ENCODE data around the gene CACNA1C.

Gene CACNA1C

GRCh38 chr12:2309647-2310046 lies 256.9 kb downstream of the CACNA1C start:
- DNase-seq (ENCODE audit: low read depth), result no peak
- no peak for TF ChIP-seq CTCF (conservative IDR thresholded peaks at IDR 0.05; ENCODE audit: low read depth, low read length)
- H3K4me3 ChIP-seq (ENCODE audit: low read depth, low read length), result no peak overlapping the region

- no peak for TF ChIP-seq CTCF (conservative IDR thresholded peaks at IDR 0.05; ENCODE audit: low read depth, low read length)
- peak; percentile 16 for DNase-seq (ENCODE audit: low read depth)
Observed at GRCh38 chr12:2311020-2311778, 258.4 kb downstream of the CACNA1C start.

GRCh38 chr12:2312175-2312574 lies 259.4 kb downstream of the CACNA1C start:
- no peak for DNase-seq (ENCODE audit: low read depth)
- no peak for TF ChIP-seq CTCF (conservative IDR thresholded peaks at IDR 0.05; ENCODE audit: low read depth, low read length)
- no peak overlapping the region for H3K4me3 ChIP-seq (ENCODE audit: low read depth, low read length)

More at GRCh38 chr12:2311020-2311778, 258.4 kb downstream of the CACNA1C start:
- no peak overlapping the region for H3K4me3 ChIP-seq (ENCODE audit: low read depth, low read length)

- no peak for TF ChIP-seq CTCF (conservative IDR thresholded peaks at IDR 0.05; ENCODE audit: low read depth, low read length)
- H3K4me3 ChIP-seq (ENCODE audit: low read depth, low read length), result no peak overlapping the region
- DNase-seq (ENCODE audit: low read depth), result no peak
Observed at GRCh38 chr12:2312770-2313169, 260.0 kb downstream of the CACNA1C start.

- no peak overlapping the region for H3K4me3 ChIP-seq (ENCODE audit: low read depth, low read length)
- no peak for TF ChIP-seq CTCF (conservative IDR thresholded peaks at IDR 0.05; ENCODE audit: low read depth, low read length)
- no peak for DNase-seq (ENCODE audit: low read depth)
Observed at GRCh38 chr12:2314492-2314891, 261.7 kb downstream of the CACNA1C start.

GRCh38 chr12:2317772-2318171 lies 265.0 kb downstream of the CACNA1C start:
- no peak for DNase-seq (ENCODE audit: low read depth)
- TF ChIP-seq CTCF (conservative IDR thresholded peaks at IDR 0.05; ENCODE audit: low read depth, low read length), result no peak
- no peak overlapping the region for H3K4me3 ChIP-seq (ENCODE audit: low read depth, low read length)

- peak; percentile 30 for DNase-seq (ENCODE audit: low read depth)
- no peak for TF ChIP-seq CTCF (conservative IDR thresholded peaks at IDR 0.05; ENCODE audit: low read depth, low read length)
- H3K4me3 ChIP-seq (ENCODE audit: low read depth, low read length), result no peak overlapping the region
Observed at GRCh38 chr12:2318286-2318685, 265.5 kb downstream of the CACNA1C start.

Data from choroid plexus epithelial cell (primary cell).